Measurements from ENCODE around the gene TMED5. TPM values are rescaled to one million over a fixed set of nuclear protein-coding genes. Genes with fewer than 3 reads are reported as not detected.

The TMED5 gene
- total RNA-seq, 1 experiment from 2014 or later, result 32.6 TPM

- Histone ChIP-seq H3K27me3 (ENCODE audit: insufficient read depth, low read length) (no peaks in the 10 kb centered on the region), H3K79me2 (ENCODE audit: insufficient read depth, low read length) (no peaks in the 10 kb centered on the region), H2AFZ (ENCODE audit: low read depth, low read length, poor library complexity, severe bottlenecking) (no peak overlapping the region), H4K20me1 (ENCODE audit: insufficient read depth) (no peaks in the 10 kb centered on the region; the same call in 1 of the 2 replicates), H3K4me2 (ENCODE audit: low read length) (no peak overlapping the region), H3K36me3 (ENCODE audit: control insufficient read depth in 1 of 2, insufficient read depth in 2 of 2, low read length in 2 of 2) (peaks cover 7 to 22% of the 10 kb centered on the region in 2 experiments; a peak in 3 of 4 replicates), H3K4me1 (ENCODE audit: control insufficient read depth in 1 of 2, insufficient read depth in 2 of 2, low read length in 2 of 2) (no peaks in the 10 kb centered on the region), H3K27ac (ENCODE audit: low read depth, low read length) (no peak overlapping the region), H3K9me2 (ENCODE audit: insufficient read depth) (no peaks in the 10 kb centered on the region), H3K9ac (ENCODE audit: low read length) (no peak overlapping the region), H3K9me3 (ENCODE audit: control insufficient read depth in 1 of 2, insufficient read depth in 1 of 2, low read depth in 1 of 2, low read length in 2 of 2) (no peaks in the 10 kb centered on the region), H3K4me3 (replicated peaks in 1 of 2; ENCODE audit: low read depth in 1 of 2, low read length in 2 of 2) (no peak overlapping the region)
- RAD21 ChIA-PET (ENCODE audit: low non-redundant PET in 1 of 2, low total read pairs in 2 of 2, uncharacterized antibody in 2 of 2, unreplicated experiment in 2 of 2), result no interaction called here
- CTCF ChIA-PET, result no interaction called here
- intact Hi-C loops (cut with micrococcal nuclease), result no loop called here
- POLR2A ChIA-PET, result no interaction called here
- no peak for DNase-seq (ENCODE audit: low read depth, low spot score)
- ATAC-seq, result no peak
- BruUV-seq (replicated peaks), result no TSS peak
- TF ChIP-seq ELF1 (IDR thresholded peaks at IDR 0.05; ENCODE audit: borderline replicate concordance, low read depth), result no peak
These were observed 56.9 kb downstream of the TMED5 start for GRCh38 chr1:93123201-93123783.

GRCh38 chr1:93120614-93121013 lies 59.6 kb downstream of the TMED5 start:
- RAD21 ChIA-PET (ENCODE audit: low non-redundant PET in 1 of 2, low total read pairs in 2 of 2, uncharacterized antibody in 2 of 2, unreplicated experiment in 2 of 2), result no interaction called here
- Histone ChIP-seq H3K27ac (ENCODE audit: low read depth, low read length) (no peak overlapping the region), H3K4me3 (replicated peaks in 1 of 2; ENCODE audit: low read depth in 1 of 2, low read length in 2 of 2) (no peak overlapping the region), H3K36me3 (ENCODE audit: control insufficient read depth in 1 of 2, insufficient read depth in 2 of 2, low read length in 2 of 2) (peaks cover 8 to 31% of the 10 kb centered on the region in 2 experiments; a peak in 3 of 4 replicates), H4K20me1 (ENCODE audit: insufficient read depth) (no peaks in the 10 kb centered on the region; the same call in 1 of the 2 replicates), H3K4me2 (ENCODE audit: low read length) (no peak overlapping the region), H2AFZ (ENCODE audit: low read depth, low read length, poor library complexity, severe bottlenecking) (no peak overlapping the region), H3K9me2 (ENCODE audit: insufficient read depth) (no peaks in the 10 kb centered on the region), H3K27me3 (ENCODE audit: insufficient read depth, low read length) (no peaks in the 10 kb centered on the region), H3K79me2 (ENCODE audit: insufficient read depth, low read length) (no peaks in the 10 kb centered on the region), H3K4me1 (ENCODE audit: control insufficient read depth in 1 of 2, insufficient read depth in 2 of 2, low read length in 2 of 2) (no peaks in the 10 kb centered on the region), H3K9me3 (ENCODE audit: control insufficient read depth in 1 of 2, insufficient read depth in 1 of 2, low read depth in 1 of 2, low read length in 2 of 2) (no peaks in the 10 kb centered on the region), H3K9ac (ENCODE audit: low read length) (no peak overlapping the region)
- POLR2A ChIA-PET, result no interaction called here
- no peak for TF ChIP-seq CBX3 (IDR thresholded peaks at IDR 0.05; ENCODE audit: low read depth)
- no peak for TF ChIP-seq ZBTB33 (IDR thresholded peaks at IDR 0.05; ENCODE audit: extremely low read depth, insufficient replicate concordance, low read length)
- no peak for TF ChIP-seq ZNF274 (IDR thresholded peaks at IDR 0.05; ENCODE audit: low read depth, low read length)
- TF ChIP-seq EZH2 (IDR thresholded peaks at IDR 0.05), result no peak
- no peak for TF ChIP-seq TCF7L2 (IDR thresholded peaks at IDR 0.05; ENCODE audit: borderline replicate concordance, extremely low read depth, insufficient read depth, insufficient read length)
- TF ChIP-seq RAD21 (IDR thresholded peaks at IDR 0.05; ENCODE audit: low read depth), result no peak
- TF ChIP-seq SIN3A (IDR thresholded peaks at IDR 0.05; ENCODE audit: low read depth), result no peak
- no peak for TF ChIP-seq CTCF (IDR thresholded peaks at IDR 0.05 in 2 of 3, conservative IDR thresholded peaks at IDR 0.05 in 1 of 3; ENCODE audit: borderline replicate concordance in 1 of 3, insufficient read depth in 1 of 3, low read depth in 2 of 3, low read length in 2 of 3)
- TF ChIP-seq SRF (IDR thresholded peaks at IDR 0.05; ENCODE audit: low read depth), result no peak
- no peak for TF ChIP-seq SP1 (IDR thresholded peaks at IDR 0.05; ENCODE audit: low read depth)
- TF ChIP-seq POLR2A (IDR thresholded peaks at IDR 0.05; ENCODE audit: borderline replicate concordance, extremely low read depth, insufficient read depth, insufficient read length), result no peak
- no peak for TF ChIP-seq ELF1 (IDR thresholded peaks at IDR 0.05; ENCODE audit: borderline replicate concordance, low read depth)
- no peak for TF ChIP-seq CEBPB (IDR thresholded peaks at IDR 0.05; ENCODE audit: low read depth)
- no peak for TF ChIP-seq POLR2AphosphoS5 (IDR thresholded peaks at IDR 0.05; ENCODE audit: low read depth, low read length)
- no peak for TF ChIP-seq FOSL1 (IDR thresholded peaks at IDR 0.05; ENCODE audit: low read depth)
- CTCF ChIA-PET, result no interaction called here
- no TSS peak for BruUV-seq (replicated peaks)
- ATAC-seq (no peak), DNase-seq (ENCODE audit: low read depth, low spot score) (no peak)
- intact Hi-C loops (cut with micrococcal nuclease), result no loop called here

All from HCT116 (cell line).